Stimulated activated CD4-positive, alpha-beta T cell treated with anti-CD3 and anti-CD28 coated beads, Interleukin-2, amount 100 ng/mL, for 48 hours (primary cell): ENCODE data around the gene CDH23.

Source experiments
- DNase-seq, 2 donors: peaks; one replicate each; pipeline ENCODE4 v3.0.0-alpha.2; 2020

Gene CDH23

DNA sequence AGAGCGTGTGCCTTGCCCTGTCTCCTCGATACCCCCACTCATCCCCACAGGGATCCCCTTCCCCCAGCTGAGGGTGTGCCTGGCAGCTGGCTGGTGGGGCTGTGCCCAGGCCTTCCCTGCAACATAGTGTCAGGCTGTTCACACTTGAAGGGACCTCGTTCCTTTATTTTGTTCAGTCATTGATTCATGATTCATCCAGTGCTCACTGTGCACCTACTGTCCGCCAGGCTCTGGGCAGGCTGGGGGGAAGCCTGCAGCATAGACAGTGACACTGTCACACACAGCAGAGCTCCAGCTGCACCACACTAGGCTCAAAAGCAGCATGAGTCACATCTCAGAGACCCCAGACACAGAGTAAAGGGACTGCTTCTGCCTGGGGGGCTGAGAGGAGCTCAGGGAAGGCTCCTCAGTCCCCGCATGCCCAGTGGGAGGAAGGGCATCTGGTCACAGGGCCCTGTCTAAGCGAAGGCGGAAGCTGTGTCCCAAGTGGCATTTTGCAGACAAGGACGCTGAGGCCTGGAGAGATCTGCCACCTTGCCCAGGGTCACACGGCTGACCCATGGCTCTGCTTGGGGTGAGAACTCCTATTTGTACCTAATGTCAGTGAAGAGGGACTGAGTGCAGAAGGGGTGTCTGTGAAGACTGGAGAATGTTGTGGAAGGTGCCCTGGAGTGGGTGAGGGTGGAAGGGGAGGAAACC is 27.9 kb downstream of the CDH23 start:
- no peak for DNase-seq

DNA sequence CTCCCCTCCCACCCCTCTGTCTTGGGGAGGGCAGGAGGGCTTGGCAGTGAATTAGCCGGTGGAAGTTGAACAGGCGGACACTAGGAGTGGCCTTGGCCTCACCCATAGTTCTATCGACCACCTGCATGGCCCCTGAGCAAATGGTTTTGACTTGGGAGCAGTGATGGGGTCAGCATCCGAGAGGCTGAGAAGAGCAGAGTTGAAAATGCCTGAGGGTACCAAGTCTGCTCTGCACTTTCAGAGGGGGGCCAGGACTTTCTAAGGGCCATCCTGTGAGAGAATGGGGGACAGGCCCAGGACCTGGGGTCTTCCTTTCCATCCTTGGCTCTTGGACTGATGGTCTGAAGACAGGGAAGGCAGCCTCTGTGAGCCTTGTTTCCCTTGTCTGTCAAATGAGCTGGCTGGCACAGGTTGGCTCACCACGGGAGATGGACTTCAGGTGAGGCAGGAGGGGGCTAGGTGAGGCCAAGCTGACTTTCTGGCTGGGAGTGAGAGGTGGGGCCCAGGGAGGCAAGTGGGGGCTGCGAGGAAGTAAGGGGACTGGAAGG is 29.4 kb downstream of the CDH23 start:
- DNase-seq, result no peak

- DNase-seq, result no peak
These were observed 30.5 kb downstream of the CDH23 start for GRCh38 chr10:71427246-71427645.

- no peak for DNase-seq
These were observed 32.6 kb downstream of the CDH23 start for GRCh38 chr10:71429304-71429703.

- DNase-seq, result no peak
These were observed 33.2 kb downstream of the CDH23 start for GRCh38 chr10:71429929-71430328.

- no peak for DNase-seq
These were observed 34.8 kb downstream of the CDH23 start for GRCh38 chr10:71431239-71432100.

- DNase-seq, result no peak
These were observed 35.6 kb downstream of the CDH23 start for GRCh38 chr10:71432101-71432905.

GRCh38 chr10:71432956-71433767 is 36.4 kb downstream of the CDH23 start:
- DNase-seq, result no peak

GRCh38 chr10:71433768-71434744 is 37.3 kb downstream of the CDH23 start:
- no peak for DNase-seq

DNA sequence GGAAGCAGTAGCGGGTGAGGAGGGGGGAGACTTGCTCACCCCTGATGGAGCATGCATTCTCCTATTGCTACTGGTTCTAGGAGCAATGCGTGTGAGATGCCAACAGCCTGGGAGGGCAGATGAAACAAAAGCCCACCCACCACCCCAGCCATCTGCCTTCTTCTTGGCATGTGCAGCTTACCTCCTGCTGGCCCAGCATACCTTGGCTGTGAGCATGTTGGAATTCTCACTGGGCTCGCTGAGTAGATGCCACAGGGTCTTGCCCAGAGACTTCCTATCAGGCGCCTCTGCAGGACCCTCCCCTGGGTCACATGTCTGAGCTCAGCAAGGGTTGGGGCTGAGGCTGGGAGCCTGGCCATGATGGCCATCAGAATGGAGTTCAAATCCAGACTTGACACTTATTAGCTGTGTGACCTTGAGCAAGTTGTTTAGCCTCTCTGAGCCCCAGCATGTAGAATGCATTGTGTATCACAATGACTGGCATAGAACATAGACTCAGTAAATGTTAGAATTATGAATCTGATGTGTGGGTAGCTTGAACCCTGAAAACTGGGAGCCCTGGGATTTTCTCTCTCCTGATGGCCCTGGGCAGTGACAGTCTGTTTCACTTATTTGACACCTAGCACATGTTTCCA is 38.2 kb downstream of the CDH23 start:
- DNase-seq, result no peak

GRCh38 chr10:71435571-71436267 is 39.0 kb downstream of the CDH23 start:
- DNase-seq, result no peak

- no peak for DNase-seq
These were observed 39.8 kb downstream of the CDH23 start for GRCh38 chr10:71436268-71437125.

GRCh38 chr10:71437537-71438092 is 40.9 kb downstream of the CDH23 start:
- DNase-seq, result no peak

DNA sequence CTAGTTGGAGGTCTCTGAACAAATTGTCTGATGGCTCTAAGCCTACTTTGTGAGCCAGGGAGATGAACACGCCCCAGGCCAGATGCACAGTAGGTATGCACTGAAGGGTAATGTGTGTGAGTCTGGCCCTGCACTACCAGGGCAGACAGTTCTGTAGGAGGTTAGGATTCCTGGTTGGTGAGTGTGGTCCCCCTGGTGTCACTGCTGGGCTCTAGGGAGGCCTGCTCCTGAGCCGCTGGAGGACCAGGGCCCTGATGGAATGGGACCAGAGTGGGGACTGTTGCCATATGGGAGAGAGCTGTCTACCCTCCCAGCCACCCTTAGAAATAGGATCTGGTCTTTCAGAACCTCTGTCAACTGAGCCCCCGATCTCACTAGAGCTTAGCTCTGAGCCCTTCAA is 42.0 kb downstream of the CDH23 start:
- no peak for DNase-seq

DNA sequence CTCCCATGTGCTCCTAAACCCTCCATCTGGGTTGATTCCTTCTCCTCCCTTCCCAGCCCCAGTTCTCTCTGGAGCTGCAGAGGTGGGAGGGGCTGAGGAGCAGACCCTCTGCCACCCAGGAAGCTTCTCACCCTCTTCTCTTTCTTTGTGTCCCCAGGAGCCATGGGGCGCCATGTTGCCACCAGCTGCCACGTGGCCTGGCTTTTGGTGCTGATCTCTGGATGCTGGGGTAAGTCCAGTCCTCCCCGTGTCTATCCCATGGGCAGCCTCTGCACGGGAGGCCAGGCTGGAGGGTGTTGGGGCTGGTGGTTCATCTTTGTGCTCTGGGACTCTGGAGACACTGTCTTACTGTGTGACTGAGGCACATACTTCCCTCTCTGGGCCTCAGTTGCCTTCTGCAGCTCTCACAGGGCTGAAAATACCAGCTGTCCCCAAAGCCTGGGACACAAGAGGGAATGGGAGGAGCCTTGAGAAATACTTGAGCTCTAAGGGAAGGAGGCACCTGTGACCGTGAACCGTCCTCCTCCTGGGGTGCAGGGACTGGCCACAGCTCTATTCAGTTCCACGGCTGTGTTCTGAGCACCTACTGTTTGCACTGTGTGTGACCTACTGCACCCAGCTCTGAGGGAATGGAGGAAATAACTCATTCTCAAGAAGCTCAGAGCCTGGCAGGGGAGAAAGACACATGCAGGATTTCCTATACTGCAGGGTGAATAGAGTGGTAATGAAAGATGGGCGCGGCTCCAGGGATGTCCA is 43.1 kb downstream of the CDH23 start:
- no peak for DNase-seq

GRCh38 chr10:71440506-71441035 is 43.9 kb downstream of the CDH23 start:
- no peak for DNase-seq

DNA sequence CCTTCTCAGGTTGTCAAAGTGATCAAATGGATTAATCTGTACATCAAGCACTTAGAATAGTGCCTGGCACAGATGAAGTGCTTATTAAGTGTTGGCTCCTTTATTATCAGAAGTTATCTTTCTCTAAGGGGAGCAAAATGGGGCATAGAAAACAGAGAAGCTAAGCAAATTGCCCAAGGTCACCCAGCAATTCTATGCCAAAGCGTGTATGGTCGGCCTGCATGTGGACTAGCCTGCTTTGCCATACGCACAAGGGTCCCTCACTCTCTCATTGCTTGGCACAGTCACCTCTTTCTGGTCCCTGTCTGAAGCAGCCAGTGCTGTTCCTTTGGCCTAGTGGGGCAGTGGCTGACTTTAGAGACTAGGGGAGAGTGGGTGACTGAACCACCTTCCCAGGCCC is 45.3 kb downstream of the CDH23 start:
- no peak for DNase-seq
